Caki2 (cell line): ENCODE data around the gene MYL6. TPM values are rescaled to one million over a fixed set of nuclear protein-coding genes. Genes with fewer than 3 reads are reported as not detected.
"Not testable (repeated sequence)": the region's sequence is repeated elsewhere in the genome, so short reads cannot be mapped to it uniquely, and the experiment has no call there.

Experiments used
- DNase-seq: peaks from one replicate; pipeline ENCODE4 v3.0.0-alpha.2; 2015; ENCODE audit warnings: low read depth
- in situ Hi-C: cut with HindIII; loops from 2 replicates; pipeline ENCODE4 v1.10.0; 2016; ENCODE audit warnings: low sequenced_read_pairs, low pct_unique_long_range_greater_than_20kb, mixed read lengths
- total RNA-seq: library from RNA; depleted of rRNA; stranded (reverse); fragments of >200 nt; shearing (Covaris generic); gene quantifications from 2 replicates; pipeline ENCODE4 v1.2.3, GENCODE V29; 2014; ENCODE audit warnings: low replicate concordance

The MYL6 gene
- total RNA-seq, 1 experiment from 2014 or later: 3,510 TPM

DNA sequence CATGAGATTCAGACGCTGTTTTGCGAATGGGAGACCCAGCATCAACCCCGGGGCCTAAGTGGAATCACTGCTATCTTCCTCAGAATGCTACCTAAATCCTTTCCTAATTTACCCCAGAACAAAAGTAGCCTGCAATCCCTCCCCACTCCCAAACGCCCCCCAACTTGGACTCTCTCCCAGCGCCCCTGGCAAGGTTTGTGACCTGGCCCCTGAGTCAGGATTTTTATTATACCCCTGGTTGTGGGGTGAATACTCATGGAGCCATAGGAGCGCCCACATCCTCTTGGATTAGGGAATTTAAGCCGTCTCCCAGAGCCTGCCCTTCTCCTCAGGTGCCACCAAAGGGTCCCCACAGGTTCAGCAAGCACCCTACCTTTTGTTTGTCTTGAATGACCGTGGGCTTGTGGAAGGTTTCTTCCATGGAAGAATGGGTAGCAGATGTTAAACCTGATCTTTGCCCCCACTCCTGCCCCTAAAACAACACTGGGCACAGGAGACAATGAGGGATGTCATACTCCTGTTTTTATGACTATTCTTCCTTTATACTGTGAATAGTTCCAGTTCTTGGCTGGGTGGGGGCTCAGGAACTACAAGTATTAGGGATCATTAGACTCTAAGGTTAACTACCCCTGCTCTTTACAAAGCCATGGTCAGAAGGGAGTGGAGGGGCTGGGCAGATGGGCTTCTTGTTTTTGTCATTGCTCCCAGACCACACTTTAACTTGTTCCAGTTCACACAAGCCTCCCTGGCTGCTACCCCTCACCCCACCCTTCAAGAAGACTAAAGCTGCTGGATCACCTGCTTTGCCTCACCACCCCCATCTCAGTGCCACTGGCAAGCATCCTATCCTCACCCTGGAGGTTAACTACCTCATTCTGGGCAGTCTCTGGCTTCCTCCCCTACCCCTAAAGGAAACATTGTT is 5.1 kb upstream of the MYL6 start:
- DNase-seq: no peak
- in situ Hi-C loops: no loop called here

GRCh38 chr12:56153678-56154065 is 4.5 kb upstream of the MYL6 start:
- in situ Hi-C loops: no loop called here
- DNase-seq: no peak

GRCh38 chr12:56154246-56154771 is 3.9 kb upstream of the MYL6 start:
- no peak for DNase-seq

GRCh38 chr12:56154818-56155217 is 3.3 kb upstream of the MYL6 start:
- no peak for DNase-seq
- in situ Hi-C loops: no loop called here

More at GRCh38 chr12:56154246-56154771, 3.9 kb upstream of the MYL6 start:
- in situ Hi-C loops: no loop called here

DNA sequence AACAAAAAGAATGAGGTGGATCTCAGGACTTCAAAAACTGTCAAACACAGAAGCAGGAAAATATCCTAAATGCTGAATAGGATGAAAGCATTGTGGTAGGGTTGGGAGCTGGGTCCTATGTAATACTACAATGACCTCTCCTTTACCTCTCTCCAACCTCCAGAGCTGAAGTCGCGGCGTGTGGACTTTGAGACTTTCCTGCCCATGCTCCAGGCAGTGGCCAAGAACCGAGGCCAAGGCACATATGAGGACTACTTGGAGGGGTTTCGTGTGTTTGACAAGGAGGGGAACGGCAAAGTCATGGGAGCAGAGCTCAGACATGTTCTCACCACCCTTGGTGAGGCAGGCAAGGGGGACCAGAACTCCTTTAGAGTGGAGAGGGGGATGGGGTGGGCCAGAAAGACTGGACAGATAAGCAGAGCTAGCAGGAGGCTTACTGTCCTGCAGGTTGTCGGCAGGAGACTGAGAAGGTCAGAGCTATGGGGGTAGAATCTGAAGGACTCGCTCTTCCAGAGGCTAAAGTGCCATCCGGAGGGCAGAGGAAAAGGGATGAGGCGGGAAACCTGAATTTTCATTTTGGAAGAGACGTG is 2.8 kb upstream of the MYL6 start:
- in situ Hi-C loops: no loop called here
- DNase-seq: no peak

DNA sequence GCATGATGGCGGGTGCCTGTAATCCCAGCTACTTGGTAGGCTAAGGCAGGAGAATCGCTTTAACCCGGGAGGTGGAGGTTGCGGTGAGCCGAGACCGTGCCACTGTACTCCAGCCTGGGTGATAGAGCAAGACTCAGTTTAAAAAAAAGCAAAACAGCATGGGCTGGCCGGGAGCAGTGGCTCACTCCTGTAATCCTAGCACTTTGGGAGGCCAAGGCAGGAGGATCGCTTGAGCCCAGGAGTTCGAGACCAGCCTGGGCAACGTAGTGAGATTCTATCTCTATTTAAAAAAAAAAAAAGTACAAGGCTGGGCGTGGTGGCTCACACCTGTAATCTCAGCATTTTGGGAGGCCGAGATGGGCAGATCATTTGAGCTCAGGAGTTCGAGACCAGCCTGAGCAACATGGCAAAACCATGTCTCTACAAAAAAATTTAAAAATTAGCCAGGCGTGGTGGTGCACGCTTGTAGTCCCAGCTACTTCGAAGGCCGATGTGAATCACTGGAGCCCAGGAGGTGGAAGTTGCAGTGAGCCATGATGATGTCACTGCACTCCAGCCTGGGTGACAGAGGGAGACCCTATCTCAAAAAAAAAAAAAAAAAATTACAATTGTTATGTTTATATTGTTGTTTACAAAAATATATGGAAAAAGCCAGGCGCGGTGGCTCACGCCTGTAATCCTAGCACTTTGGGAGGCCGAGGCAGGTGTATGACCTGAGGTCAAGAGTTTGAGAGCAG is 1.5 kb upstream of the MYL6 start:
- DNase-seq, in situ Hi-C loops: not testable (repeated sequence)

DNA sequence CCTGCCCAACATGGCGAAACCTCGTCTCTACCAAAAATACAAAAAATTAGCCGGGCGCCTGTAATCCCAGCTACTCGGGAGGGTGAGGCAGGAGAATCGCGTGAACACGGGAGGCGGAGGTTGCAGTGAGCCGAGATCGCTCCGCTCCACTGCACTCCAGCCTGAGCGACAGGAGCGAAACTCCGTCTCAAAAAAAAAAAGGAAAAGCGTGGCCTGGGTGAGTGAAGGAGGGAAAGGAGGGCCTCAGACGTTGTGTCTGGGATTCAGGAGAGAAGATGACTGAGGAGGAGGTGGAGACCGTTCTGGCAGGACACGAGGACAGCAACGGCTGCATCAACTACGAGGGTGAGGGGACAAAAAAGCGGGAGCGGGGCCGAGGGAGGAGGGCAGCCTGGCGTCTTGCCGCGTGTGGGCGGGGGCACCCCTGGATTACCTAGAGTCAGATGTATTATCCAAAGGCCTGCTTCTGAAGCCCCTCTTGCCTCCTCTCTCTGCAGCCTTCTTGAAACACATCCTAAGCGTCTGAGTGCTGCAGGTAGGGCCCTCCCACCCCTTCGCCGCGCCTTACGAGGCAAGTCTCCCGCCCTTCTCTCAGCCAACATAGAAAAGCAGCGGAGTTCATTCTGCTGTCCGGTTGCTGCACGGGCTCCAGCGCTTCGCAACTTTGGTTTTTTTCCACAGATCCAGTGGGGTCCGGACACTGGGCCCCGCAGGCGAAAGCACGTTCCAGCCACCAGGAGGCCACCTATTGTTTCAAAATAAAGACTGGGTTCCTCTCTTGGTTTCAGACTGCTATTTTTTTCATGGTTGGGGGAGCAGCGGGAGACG is 744 bp upstream of the MYL6 start:
- in situ Hi-C loops: no loop called here

DNA sequence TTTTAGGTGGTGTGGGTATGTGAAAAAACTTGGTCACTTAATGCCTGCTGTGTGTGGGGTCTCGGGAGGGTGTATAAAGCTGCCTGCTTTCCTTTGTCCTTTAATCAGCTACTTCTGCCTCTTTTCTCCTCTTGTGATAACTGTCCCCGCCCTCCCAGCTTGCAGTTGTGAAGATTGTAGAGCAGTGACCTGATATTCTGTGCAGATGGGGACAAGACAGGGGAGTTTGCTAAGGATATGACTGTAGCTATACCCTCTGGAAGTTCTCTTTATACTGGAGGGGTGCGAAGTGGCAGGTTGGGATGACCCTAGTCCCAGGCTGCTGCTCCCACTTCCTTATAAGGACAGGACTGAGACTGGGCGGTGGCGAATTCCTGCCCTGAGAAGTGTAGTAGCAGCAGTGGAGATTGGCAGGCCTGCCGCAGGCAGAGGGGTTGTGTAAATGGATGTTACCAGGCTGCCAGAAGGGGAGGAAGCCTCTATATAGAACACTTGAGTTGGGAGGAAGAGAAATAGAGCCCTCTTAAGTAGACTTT is 835 bp downstream of the MYL6 start:
- in situ Hi-C loops: no loop called here
- peak; percentile 65 for DNase-seq

More for the DNA sequence above, 744 bp upstream of the MYL6 start:
- DNase-seq: peak; percentile 93

DNA sequence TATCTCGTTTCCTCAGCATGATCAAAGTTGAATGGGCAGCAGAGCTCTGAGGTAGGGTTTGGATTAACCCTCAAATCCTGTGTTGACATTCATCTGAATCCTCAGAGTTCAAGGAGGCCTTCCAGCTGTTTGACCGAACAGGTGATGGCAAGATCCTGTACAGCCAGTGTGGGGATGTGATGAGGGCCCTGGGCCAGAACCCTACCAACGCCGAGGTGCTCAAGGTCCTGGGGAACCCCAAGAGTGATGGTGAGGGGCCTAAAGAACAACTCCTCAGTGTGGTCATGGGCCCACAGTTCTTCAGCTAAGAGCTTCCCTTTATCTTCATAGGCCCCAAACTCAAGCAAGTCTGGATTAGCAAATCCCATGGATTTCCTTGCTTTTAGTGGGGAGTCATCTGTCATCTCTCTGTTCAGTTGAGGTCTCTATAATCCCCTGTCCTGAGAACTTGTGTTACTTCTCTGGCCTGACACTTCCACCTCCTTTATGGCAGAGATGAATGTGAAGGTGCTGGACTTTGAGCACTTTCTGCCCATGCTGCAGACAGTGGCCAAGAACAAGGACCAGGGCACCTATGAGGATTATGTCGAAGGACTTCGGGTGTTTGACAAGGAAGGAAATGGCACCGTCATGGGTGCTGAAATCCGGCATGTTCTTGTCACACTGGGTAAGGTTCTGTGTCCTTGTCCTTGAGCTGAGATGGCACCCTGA is 1.5 kb downstream of the MYL6 start:
- DNase-seq: no peak
- in situ Hi-C loops: no loop called here

DNA sequence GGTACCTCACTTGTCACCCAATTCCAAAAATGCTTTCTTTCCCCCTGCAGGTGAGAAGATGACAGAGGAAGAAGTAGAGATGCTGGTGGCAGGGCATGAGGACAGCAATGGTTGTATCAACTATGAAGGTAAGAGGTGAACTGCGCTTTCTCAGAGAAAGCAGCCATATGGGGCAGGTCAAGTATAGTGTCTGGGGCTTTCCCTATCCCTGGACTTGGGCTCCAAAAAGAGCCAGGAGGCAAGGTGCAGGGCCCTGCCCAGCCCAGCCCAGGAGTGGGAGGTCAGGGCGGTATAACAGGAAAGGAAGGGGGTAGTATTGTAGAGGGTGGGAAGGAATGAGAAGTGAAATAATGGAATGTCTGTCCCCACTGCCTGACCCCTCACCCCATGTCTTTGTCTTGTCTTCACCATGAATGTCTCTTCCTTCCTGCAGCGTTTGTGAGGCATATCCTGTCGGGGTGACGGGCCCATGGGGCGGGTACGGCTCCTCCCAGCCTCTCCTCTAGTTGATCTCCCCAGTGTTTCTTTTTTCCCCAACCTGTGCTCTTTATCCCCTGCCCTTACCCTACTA is 2.1 kb downstream of the MYL6 start:
- no peak for DNase-seq
- in situ Hi-C loops: no loop called here

DNA sequence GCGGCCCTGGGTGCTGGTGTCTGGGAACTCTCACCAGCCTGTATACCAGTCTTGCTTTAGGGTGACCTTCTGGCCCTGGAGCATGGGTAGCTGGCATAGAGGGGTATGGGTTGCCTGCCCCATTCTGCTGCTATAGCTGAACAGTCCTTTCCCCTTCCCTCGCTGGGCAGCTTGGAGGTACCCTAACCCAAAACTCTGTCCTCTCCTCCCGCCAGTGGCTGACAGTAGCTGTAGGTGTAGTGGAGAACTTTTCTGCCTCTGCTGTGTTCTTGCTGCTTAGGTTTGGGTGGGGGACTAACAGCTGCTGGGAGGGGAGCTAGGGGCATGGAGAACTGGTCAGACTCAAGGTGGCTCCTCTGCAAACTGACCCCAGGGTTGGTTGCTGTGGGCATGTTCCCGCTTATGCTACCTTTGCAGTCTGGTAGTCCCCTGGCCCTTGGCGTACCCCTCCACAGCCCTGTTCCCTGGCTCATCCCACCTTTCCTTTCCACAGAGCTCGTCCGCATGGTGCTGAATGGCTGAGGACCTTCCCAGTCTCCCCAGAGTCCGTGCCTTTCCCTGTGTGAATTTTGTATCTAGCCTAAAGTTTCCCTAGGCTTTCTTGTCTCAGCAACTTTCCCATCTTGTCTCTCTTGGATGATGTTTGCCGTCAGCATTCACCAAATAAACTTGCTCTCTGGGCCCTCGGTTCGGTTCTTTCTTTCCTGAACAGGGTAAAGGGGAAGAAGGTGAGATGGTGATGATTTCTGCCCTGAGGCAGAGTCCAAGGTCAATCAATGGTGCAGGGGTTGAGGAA is 2.9 kb downstream of the MYL6 start:
- no peak for DNase-seq
- in situ Hi-C loops: no loop called here

GRCh38 chr12:56161690-56162351 is 3.7 kb downstream of the MYL6 start:
- no peak for DNase-seq
- in situ Hi-C loops: no loop called here

GRCh38 chr12:56162468-56163290 is 4.5 kb downstream of the MYL6 start:
- no peak for DNase-seq
- in situ Hi-C loops: no loop called here

DNA sequence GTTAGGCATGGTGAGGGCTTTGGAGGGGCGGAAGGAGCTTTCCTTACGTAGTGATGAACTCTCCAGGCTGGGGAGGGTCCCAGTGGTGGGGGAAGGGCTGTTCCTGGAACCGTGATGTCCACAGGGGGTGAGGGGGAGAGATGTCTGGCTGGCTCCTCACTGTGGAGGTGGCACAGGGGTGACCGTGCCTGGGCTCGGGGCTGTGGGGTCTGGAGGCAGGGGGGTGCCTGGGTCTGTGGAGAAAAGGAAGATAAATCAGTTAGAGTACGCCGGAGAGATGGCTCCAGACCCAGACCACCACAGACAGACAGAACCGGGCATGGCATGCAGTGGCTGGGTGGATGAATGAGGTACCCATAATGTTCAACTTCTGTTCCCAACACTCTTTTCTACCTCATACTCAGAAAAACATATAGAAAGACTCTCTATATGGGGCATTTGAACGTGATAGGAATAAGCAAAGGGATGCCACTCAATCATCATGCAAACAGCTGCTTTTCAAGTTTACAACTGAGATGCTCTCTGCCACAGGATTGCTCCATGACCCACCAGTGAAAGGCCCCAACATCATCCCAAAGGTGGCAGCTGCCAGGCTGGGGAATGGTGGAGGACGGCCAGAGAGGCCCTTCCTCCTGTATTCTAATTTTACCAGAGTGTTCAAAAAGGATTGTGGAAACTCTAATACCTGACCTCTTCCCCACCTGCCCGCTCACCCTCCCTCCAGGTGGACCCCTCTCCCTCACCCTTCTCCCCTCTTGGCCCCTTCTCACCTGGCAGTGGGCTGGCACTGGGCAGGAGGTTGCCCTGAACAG is 5.6 kb downstream of the MYL6 start:
- DNase-seq: no peak
- in situ Hi-C loops: no loop called here
